Activated CD8-positive, alpha-beta memory T cell treated with anti-CD3 and anti-CD28 coated beads, Interleukin-2, amount 50 U/mL, for 48 hours (primary cell): ENCODE data around the gene ZSWIM1.
"Not testable (repeated sequence)": the region's sequence is repeated elsewhere in the genome, so short reads cannot be mapped to it uniquely, and the experiment has no call there.

Experiments used
- DNase-seq: peaks from one replicate; pipeline ENCODE4 v3.0.0-alpha.2; 2020

ZSWIM1 gene

GRCh38 chr20:45890077-45890984 lies 9.3 kb downstream of the ZSWIM1 start:
- peak; percentile 78 for DNase-seq

DNA sequence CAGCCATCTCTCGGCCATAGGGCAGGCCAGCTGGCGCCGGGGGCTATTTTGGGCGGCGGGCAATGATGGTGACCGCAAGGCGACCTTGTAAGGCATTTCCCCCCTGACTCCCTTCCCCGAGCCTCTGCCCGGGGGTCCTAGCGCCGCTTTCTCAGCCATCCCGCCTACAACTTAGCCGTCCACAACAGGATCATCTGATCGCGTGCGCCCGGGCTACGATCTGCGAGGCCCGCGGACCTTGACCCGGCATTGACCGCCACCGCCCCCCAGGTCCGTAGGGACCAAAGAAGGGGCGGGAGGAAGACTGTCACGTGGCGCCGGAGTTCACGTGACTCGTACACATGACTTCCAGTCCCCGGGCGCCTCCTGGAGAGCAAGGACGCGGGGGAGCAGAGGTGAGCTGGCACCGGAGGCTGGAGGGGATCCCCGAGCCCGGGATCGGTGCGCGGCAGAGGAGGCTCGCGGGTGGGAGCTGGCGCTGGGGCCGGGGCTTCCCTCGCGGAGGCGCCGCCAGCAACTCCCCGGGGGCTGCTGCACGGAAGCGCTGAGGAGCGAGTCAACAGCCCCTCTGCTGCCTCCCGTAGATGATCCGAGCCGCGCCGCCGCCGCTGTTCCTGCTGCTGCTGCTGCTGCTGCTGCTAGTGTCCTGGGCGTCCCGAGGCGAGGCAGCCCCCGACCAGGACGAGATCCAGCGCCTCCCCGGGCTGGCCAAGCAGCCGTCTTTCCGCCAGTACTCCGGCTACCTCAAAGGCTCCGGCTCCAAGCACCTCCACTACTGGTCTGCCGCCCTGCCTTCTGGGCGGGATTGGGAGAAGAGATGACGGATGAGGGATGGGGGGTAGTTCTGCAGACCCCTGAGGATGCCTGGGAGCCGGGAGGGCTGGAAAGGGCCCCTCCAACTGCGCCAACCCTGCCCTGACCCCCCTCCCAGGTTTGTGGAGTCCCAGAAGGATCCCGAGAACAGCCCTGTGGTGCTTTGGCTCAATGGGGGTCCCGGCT lies 10.3 kb downstream of the ZSWIM1 start, which contains the start of the genes CTSA and NEURL2:
TSS of gene CTSA (plus strand) at position 351 of the 999 bp plus-strand sequence. CDS start at position 585, 234 bp downstream.
TSS of gene NEURL2 (minus strand) at position 224 of the 999 bp plus-strand sequence. CDS start at position 7, 217 bp downstream.
- DNase-seq = peak; percentile 94

DNA sequence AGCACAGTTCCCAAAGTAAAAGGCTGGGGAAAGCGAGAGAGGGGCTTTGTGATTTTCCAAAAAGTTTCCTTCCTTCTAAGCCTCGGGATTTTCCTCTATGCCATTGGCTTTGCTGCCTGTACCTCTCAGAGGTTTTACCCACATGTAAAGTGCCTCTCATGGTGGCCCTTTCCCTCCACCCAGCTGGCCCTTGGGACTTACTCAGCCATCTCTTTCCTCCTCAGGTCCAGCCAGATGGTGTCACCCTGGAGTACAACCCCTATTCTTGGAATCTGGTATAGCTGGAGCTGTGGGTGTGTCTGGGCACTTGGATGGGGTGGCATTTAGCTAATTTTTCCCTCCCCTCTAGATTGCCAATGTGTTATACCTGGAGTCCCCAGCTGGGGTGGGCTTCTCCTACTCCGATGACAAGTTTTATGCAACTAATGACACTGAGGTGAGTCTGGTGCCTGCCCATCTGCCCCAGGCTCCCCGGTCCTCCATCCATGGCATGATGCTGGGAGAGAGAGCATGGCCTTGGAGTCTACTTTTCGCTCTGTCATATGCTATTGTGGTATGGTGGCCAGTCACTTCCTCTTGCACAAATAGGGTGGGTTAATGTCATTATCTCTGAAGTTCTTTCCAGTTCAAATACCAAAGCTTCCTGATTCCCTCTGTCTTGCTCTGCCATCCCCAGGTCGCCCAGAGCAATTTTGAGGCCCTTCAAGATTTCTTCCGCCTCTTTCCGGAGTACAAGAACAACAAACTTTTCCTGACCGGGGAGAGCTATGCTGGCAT lies 11.2 kb downstream of the ZSWIM1 start:
- no peak for DNase-seq

DNA sequence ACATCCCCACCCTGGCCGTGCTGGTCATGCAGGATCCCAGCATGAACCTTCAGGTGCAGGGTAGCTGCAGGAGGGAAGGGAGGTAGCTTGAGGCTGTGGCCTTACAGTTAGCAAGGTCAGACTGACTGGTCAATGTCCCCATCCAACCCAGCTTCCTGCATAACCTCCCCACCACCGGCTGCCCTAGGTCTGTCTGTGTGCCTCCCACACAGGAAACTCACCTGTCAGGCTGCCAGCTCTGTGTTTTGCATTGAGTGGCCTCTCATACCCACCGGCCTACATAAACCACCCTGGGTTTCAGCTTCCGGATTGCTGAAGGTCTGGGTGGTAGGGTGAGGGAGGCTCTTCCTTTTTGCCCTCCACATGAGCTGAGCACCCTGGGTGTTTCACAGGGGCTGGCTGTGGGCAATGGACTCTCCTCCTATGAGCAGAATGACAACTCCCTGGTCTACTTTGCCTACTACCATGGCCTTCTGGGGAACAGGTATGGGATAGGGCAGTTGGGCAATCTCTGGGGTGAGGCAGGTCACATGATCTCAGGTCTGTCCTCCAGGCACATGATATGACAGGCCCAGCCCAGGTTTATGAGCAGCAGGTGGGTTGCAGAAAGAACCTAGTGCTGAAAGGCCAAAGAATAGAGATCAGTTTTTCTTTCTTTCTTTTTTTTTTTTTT lies 11.9 kb downstream of the ZSWIM1 start:
- no peak for DNase-seq

DNA sequence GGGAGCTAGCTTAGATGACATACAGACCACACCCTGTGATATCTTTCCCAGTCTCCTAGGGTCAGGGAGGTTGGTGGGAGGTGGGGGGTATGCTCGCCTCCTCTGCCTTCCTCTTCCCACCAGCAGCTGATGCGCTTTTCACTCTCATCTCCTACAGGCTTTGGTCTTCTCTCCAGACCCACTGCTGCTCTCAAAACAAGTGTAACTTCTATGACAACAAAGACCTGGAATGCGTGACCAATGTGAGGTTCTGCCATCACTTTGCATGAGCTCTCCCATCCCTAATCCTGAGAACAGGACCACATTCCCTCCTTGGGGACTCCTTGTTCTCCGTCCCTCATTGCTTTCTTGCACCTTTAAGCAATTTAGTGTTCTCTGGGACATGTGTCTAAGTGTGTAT lies 12.8 kb downstream of the ZSWIM1 start:
- DNase-seq = no peak

- DNase-seq = no peak
Measured at GRCh38 chr20:45894797-45895196, 13.8 kb downstream of the ZSWIM1 start.

DNA sequence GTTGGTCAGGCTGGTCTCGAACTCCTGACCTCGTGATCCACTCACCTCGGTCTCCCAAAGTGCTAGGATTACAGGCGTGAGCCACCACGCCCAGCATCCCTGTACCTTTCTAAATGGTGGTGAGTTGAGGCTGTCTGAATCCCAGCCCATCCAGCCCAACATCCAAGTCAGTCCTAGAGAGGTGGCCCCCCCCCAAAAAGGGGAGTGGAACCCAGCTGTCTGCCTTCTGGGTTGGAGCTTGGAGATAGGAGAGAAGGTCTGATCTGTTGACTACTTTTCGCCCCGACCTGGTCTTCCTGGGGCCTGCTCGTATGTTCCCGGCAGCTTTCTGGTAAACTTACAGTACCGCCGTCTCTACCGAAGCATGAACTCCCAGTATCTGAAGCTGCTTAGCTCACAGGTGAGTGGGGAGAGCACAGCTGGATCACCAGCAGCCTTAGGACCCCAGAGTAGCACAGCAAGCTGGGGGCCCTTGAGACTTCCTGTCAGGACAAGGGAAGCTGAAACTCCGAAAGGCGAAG lies 15.7 kb downstream of the ZSWIM1 start:
- DNase-seq = no peak

DNA sequence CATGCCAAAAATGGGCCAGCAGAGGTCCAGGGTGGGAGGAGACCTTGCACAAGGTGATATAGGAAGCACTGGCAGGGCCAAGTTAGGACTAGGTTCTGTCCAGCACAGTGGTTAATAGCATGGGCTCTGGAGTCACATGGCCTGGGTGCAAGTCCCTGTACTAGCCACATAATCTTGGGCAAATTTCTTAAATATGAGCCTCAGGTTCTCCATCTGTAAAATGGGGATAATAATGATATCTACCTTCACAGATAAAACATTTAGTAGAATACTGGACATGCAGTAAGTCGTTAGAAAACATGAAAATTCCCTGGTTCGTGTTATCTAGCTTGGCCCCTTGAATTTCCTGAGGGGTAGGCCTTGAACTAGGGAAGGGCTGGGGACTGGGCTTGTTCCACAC lies 16.3 kb downstream of the ZSWIM1 start:
- DNase-seq = no peak

DNA sequence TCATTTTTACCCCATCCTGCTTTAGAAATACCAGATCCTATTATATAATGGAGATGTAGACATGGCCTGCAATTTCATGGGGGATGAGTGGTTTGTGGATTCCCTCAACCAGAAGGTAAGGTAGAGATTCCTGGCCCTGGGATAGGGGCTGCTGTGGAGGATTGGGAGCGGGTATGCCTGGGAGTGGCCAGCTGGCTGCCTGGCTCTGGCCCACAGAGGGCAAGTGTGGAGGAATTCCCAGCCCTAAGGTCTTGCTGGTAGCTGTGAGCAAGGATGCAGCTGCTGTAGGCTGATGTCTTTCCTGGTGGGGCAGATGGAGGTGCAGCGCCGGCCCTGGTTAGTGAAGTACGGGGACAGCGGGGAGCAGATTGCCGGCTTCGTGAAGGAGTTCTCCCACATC lies 16.7 kb downstream of the ZSWIM1 start:
- DNase-seq = no peak

DNA sequence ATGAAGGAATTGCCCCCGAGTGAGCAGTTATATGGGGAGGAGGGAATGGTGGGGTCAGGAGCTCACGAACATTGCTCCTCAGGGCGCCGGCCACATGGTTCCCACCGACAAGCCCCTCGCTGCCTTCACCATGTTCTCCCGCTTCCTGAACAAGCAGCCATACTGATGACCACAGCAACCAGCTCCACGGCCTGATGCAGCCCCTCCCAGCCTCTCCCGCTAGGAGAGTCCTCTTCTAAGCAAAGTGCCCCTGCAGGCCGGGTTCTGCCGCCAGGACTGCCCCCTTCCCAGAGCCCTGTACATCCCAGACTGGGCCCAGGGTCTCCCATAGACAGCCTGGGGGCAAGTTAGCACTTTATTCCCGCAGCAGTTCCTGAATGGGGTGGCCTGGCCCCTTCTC lies 17.3 kb downstream of the ZSWIM1 start:
- DNase-seq = no peak

DNA sequence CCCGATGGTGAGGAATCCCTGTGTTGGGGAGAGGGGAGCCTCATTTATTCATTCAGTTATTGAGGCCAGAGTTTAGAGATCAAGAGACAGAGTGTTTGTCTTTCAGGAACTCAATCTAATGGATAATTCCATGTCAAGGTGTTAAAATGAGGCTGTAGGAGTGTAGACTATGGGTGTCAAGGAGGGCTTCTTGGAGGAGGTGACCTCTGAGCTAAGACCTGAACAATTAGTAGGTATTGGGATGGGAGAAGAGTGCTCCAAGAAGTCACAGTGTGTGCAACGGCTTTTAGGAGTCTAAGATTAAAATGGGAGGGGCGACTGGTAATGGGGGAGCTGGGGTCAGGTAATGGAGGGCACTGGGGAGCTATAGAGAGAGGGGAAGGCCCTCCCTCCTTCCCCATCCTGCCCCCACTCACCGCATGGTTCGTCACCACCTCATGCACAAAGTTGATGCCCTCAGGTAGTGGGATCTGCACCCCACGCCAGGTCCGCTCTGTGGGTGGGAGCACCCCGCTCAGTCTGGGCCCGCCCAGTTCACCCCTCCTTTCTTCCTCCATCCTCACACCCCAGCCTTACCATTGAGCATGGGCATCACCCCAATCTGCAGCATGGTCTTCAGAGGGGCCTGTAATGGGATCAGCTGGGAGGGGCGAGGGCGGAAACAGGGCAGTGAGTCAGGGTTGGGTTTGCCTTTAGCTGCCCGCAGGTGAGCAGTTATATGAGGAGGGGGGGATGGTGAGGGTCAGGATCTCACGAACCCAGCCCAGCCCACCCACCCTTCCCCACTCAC lies 18.2 kb downstream of the ZSWIM1 start:
- DNase-seq = no peak

GRCh38 chr20:45901332-45901731 lies 20.3 kb downstream of the ZSWIM1 start:
- DNase-seq = not testable (repeated sequence)

DNA sequence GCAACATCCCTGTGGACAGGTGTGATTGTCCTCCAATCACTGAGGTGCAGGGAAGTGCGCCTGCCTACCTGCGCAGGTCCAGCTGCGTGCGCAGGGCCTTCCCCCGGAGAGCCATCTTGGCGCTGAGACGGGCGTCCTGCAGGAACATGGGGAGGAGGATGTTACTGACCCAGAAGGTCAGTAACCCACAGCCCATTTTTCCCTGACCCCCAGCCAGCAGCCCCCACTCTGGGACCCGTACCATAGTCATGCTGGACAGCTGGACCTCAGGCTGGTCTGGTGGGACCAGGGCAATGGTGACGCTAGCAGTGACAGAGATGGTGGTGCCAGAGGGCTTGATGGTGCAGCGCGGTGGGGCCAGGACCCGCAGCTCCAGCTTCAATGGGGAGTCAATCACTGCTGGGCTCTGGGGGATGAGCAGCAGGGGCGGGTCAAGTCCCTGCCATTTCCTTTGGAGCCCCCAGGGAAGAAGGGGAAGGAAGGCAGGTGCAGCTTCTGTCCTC lies 21.2 kb downstream of the ZSWIM1 start:
- DNase-seq = no peak

GRCh38 chr20:45904583-45905504 lies 23.8 kb downstream of the ZSWIM1 start:
- DNase-seq = no peak

DNA sequence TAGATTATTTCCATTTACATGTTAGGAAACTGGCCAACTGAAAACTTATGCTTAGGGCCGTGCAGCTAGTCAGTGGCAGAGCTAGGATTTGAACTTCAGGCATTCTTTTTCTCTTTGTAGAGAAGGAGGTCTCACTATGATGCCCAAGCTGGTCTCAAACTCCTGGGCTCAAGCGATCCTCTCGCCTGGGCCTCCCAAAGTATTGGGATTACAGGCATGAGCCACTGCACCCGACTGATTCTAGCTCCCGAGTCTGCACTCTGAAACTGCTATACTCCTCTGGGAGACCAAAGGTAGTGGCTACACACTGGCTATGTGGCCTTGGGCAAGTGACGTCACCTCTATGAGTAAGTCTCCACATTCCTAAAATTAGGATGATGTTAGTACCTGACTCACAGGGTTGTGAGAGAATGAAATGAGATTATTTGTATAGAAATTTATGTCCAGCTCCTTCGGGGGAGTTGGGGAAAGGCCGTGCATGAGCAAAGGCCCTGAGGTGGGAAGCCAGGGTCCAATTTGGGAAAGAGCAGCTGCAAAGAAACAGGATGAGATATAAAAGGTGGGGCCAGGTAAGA lies 24.6 kb downstream of the ZSWIM1 start:
- no peak for DNase-seq

GRCh38 chr20:45907219-45907948 lies 26.4 kb downstream of the ZSWIM1 start:
- no peak for DNase-seq

GRCh38 chr20:45908084-45908483 lies 27.1 kb downstream of the ZSWIM1 start:
- no peak for DNase-seq

DNA sequence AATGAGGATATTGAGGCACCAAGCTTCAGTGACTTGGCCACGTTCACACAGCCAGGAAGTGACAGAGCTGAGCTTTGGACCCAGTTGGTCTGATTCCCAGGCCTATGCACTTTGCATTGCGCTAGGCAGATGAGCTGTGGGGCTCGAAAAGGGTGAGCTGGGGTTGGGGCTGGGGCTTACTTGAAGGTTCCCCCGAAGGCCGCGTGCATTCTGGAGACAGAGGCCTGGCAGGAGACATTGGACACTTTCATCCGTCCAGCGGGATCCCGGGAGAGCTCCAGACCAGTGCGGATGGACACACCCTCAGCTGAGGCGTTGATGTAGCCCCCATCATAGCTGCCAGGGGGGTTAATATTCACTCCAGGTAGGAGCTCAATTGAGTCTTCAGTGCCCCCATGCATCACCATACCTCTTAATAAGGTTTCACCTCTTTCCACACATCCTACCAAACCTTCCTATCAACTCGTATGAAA lies 28.3 kb downstream of the ZSWIM1 start:
- no peak for DNase-seq
